IMR-90 (cell line): Measurements from ENCODE around the gene CLEC7A. TPM values are rescaled to one million over a fixed set of nuclear protein-coding genes. Genes with fewer than 3 reads are reported as not detected.

Experiments used
- ATAC-seq: fragments of 200-7000 bp; cut with Tn5 transposase; 2 replicates; pipeline ENCODE4 v1.9.1; 2020; ENCODE audit warnings: low read depth, mild to moderate bottlenecking, moderate library complexity
- BruUV-seq: library from RNA; stranded (reverse); fragments of 400-500 nt; replicated peaks from 2 replicates; lab custom pipeline; 2021; lab: Mats Ljungman, UMichigan
- CTCF ChIA-PET: fragments of 300-600 bp; formaldehyde crosslinking; extraction: SDS; loops from one replicate; lab custom pipeline; 2021; ENCODE audit warnings: antibody characterized with exemption; lab: Yijun Ruan, JAX
- POLR2A ChIA-PET: fragments of 300-600 bp; sonication (Branson Sonifier 250); formaldehyde crosslinking; loops from one replicate; lab custom pipeline; 2022; ENCODE audit warnings: antibody characterized with exemption; ENCODE audit not compliant: unreplicated experiment; lab: Charles Lee
- DNase-seq: peaks from one replicate; pipeline ENCODE4 v3.0.0; 2013
- H2AFZ ChIP-seq: replicated peaks from 2 replicates; pipeline ENCODE3; 2013; ENCODE audit warnings: low read length, mild to moderate bottlenecking; ENCODE audit not compliant: poor library complexity
- H2AK5ac ChIP-seq: 2 replicates; pipeline ENCODE4 v1.6.1; 2013; ENCODE audit warnings: low read depth, low read length, inconsistent platforms
- H2AK9ac ChIP-seq: replicated peaks from 2 replicates; pipeline ENCODE3; 2013; ENCODE audit warnings: mild to moderate bottlenecking, low read depth, low read length, moderate library complexity; ENCODE audit not compliant: poor library complexity
- H2BK120ac ChIP-seq: 2 replicates; pipeline ENCODE4 v1.6.1; 2013; ENCODE audit warnings: low read depth, low read length, inconsistent platforms
- H2BK15ac ChIP-seq: 3 replicates; pipeline ENCODE4 v1.6.1; 2013; ENCODE audit warnings: low read depth, low read length, inconsistent platforms
- H2BK20ac ChIP-seq: 2 replicates; pipeline ENCODE4 v1.6.1; 2013; ENCODE audit warnings: low read depth, mild to moderate bottlenecking, inconsistent platforms, low read length, moderate library complexity
- H2BK5ac ChIP-seq: 2 replicates; pipeline ENCODE4 v1.6.1; 2013; ENCODE audit warnings: mild to moderate bottlenecking, low read depth, low read length, inconsistent platforms; ENCODE audit not compliant: poor library complexity, severe bottlenecking
- H3K14ac ChIP-seq: replicated peaks from 2 replicates; pipeline ENCODE4 v1.6.1; 2013; ENCODE audit warnings: low read depth, low read length, inconsistent platforms
- H3K18ac ChIP-seq: 2 replicates; pipeline ENCODE4 v1.6.1; 2013; ENCODE audit warnings: low read depth, low read length, control low read depth
- H3K23ac ChIP-seq: 2 replicates; pipeline ENCODE4 v1.6.1; 2013; ENCODE audit warnings: low read depth, low read length, inconsistent platforms
- H3K27ac ChIP-seq: 2 replicates; pipeline ENCODE4 v1.5.1; 2013; ENCODE audit warnings: mild to moderate bottlenecking, control low read depth, low read length; ENCODE audit not compliant: insufficient read depth
- H3K27me3 ChIP-seq: 2 replicates; pipeline ENCODE4 v1.6.1; 2013; ENCODE audit warnings: low read length; ENCODE audit not compliant: control insufficient read depth, insufficient read depth
- H3K36me3 ChIP-seq: 2 replicates; pipeline ENCODE4 v1.6.1; 2013; ENCODE audit warnings: low read length, mixed read lengths; ENCODE audit not compliant: control insufficient read depth, insufficient read depth
- H3K4ac ChIP-seq: 2 replicates; pipeline ENCODE4 v1.6.1; 2013; ENCODE audit warnings: low read depth, low read length, inconsistent platforms
- H3K4me1 ChIP-seq: 2 replicates; pipeline ENCODE4 v1.6.1; 2013; ENCODE audit warnings: low read length, mixed read lengths; ENCODE audit not compliant: control insufficient read depth, insufficient read depth
- H3K4me2 ChIP-seq: 2 replicates; pipeline ENCODE4 v1.6.1; 2013; ENCODE audit warnings: low read depth, mild to moderate bottlenecking, control low read depth, low read length, moderate library complexity
- H3K4me3 ChIP-seq: 2 replicates; pipeline ENCODE4 v1.5.1; 2013; ENCODE audit warnings: low read depth, mild to moderate bottlenecking, control low read depth, low read length, moderate library complexity; ENCODE audit not compliant: insufficient read depth
- H3K56ac ChIP-seq: 2 replicates; pipeline ENCODE4 v1.6.1; 2013; ENCODE audit warnings: low read length, inconsistent platforms; ENCODE audit not compliant: insufficient read depth; ENCODE audit errors: extremely low read depth
- H3K79me1 ChIP-seq, 2 experiments: 2 replicates each; pipeline ENCODE4 v1.6.1; 2013; ENCODE audit warnings: low read length in 2 of 2, inconsistent platforms in 1 of 2, low read depth in 1 of 2
- H3K9ac ChIP-seq: 2 replicates; pipeline ENCODE4 v1.6.1; 2013; ENCODE audit warnings: low read depth, low read length, control low read depth
- H3K9me1 ChIP-seq: 2 replicates; pipeline ENCODE4 v1.6.1; 2013; ENCODE audit warnings: low read length, inconsistent platforms; ENCODE audit not compliant: insufficient read depth
- H3K9me3 ChIP-seq: 2 replicates; pipeline ENCODE4 v1.6.1; 2013; ENCODE audit warnings: low read length; ENCODE audit not compliant: control insufficient read depth, insufficient read depth
- H4K20me1 ChIP-seq: 2 replicates; pipeline ENCODE4 v1.6.1; 2013; ENCODE audit warnings: low read length, inconsistent platforms; ENCODE audit not compliant: insufficient read depth
- H4K5ac ChIP-seq: 2 replicates; pipeline ENCODE4 v1.6.1; 2013; ENCODE audit warnings: mild to moderate bottlenecking, low read depth, low read length, control low read depth
- H4K8ac ChIP-seq, 2 experiments: 2 replicates each; pipeline ENCODE4 v1.6.1; 2013; ENCODE audit warnings: low read depth in 2 of 2, low read length in 2 of 2, control low read depth in 1 of 2, inconsistent platforms in 1 of 2
- H4K91ac ChIP-seq: 2 replicates; pipeline ENCODE4 v1.6.1; 2013; ENCODE audit warnings: low read depth, low read length, inconsistent platforms; ENCODE audit not compliant: insufficient read depth
- CEBPB ChIP-seq: IDR thresholded peaks from 2 replicates; pipeline ENCODE4 v1.6.1; 2012; ENCODE audit warnings: low read depth, low read length, improper control_type of control experiment
- FOS ChIP-seq: fragments of 150-350 bp; IDR thresholded peaks from 2 replicates; pipeline ENCODE4 v1.6.1; 2016; ENCODE audit warnings: low read depth, low read length
- WGBS, 2 experiments: methylation state at CpG; one replicate each; pipeline versions ENCODE4 v1.1.5 to v1.1.7; 2013; ENCODE audit warnings: missing lambda C conversion rate in 2 of 2; ENCODE audit not compliant: insufficient read length in 1 of 2; ENCODE audit errors: extremely low coverage in 2 of 2; 5-methylcytosine and 5-hydroxymethylcytosine counted together
- dilution Hi-C: fragments of 300-500 bp; cut with HindIII; formaldehyde crosslinking; loops from one replicate; pipeline ENCODE4 v1.14.3; 2018; ENCODE audit warnings: low sequenced_read_pairs; ENCODE audit not compliant: unreplicated experiment
- in situ Hi-C: fragments of 300-500 bp; cut with MboI; formaldehyde crosslinking; loops from 3 replicates; pipeline ENCODE4 v1.14.3; 2019; ENCODE audit warnings: low sequenced_read_pairs, inconsistent platforms, mixed read lengths
- intact Hi-C: fragments of 100-400 bp; cut with micrococcal nuclease; formaldehyde crosslinking; loops from 2 replicates; pipeline ENCODE4 v1.10.0; 2022
- polyA plus RNA-seq, 3 experiments: library from polyadenylated mRNA; depleted of rRNA; stranded (reverse); fragments of >200 nt; gene quantifications; 2 replicates each; pipeline ENCODE4 v1.2.3, GENCODE V29; 2012; ENCODE audit warnings: low replicate concordance in 1 of 3
- total RNA-seq: library from RNA; depleted of rRNA; stranded (reverse); fragments of >200 nt; gene quantifications from 2 replicates; pipeline ENCODE4 v1.2.3, GENCODE V29; 2012

Gene CLEC7A
- total and polyA plus RNA-seq, 2 of the 4 experiments (the other 2 are of a cell fraction) = not detected

GRCh38 chr12:10179776-10180181 is 49.8 kb upstream of the CLEC7A start:
- POLR2A ChIA-PET = no interaction called here
- no peaks in the 10 kb centered on the region for H4K20me1 ChIP-seq
- DNase-seq (peak; percentile 55), ATAC-seq (peak; percentile 28)
- H2BK15ac ChIP-seq = peak overlapping the region; percentile 79; the same call in 1 of the 3 replicates
- peak overlapping the region; percentile 31; the same call in 1 of the 2 replicates for H2AK5ac ChIP-seq
- peak overlapping the region; percentile 74; the same call in 1 of the 2 replicates for H4K5ac ChIP-seq
- peaks cover 8% of the 10 kb centered on the region for H3K9me1 ChIP-seq
- H3K27ac ChIP-seq = peak overlapping the region; percentile 87; the same call in 1 of the 2 replicates
- peak overlapping the region; percentile 44 to 65; a peak in 3 of 4 replicates for H4K8ac ChIP-seq
- WGBS, 2 experiments = no CpG with 5 or more reads among the region's 5 CpGs
- peak overlapping the region; percentile 59 for H3K14ac ChIP-seq
- H3K23ac ChIP-seq = peak overlapping the region; percentile 57; the same call in 1 of the 2 replicates
- H3K4me1 ChIP-seq = peaks cover 29% of the 10 kb centered on the region
- in situ Hi-C loops = no loop called here
- peak; percentile 34 for TF ChIP-seq FOS
- no peak for TF ChIP-seq CEBPB
- H3K4me2 ChIP-seq = peak overlapping the region; percentile 54
- no peaks in the 10 kb centered on the region for H3K36me3 ChIP-seq
- H2AK9ac ChIP-seq = no peak overlapping the region
- no peak overlapping the region; the same call in 1 of the 2 replicates for H3K4me3 ChIP-seq
- CTCF ChIA-PET = no interaction called here
- no peak overlapping the region for H2AFZ ChIP-seq
- peak overlapping the region; percentile 49 for H3K56ac ChIP-seq
- H3K9me3 ChIP-seq = no peaks in the 10 kb centered on the region
- no peaks in the 10 kb centered on the region for H3K27me3 ChIP-seq
- peak overlapping the region; percentile 84 for H3K4ac ChIP-seq
- intact Hi-C loops = no loop called here
- peak overlapping the region; percentile 94 for H2BK120ac ChIP-seq
- H2BK20ac ChIP-seq = peak overlapping the region; percentile 70
- peak overlapping the region; percentile 81 for H3K18ac ChIP-seq
- dilution Hi-C loops = no loop called here
- H2BK5ac ChIP-seq = peak overlapping the region; percentile 72
- H3K79me1 ChIP-seq = 0 out of 4 replicates have a peak, but pooled peaks cover 0 to 4% of the 10 kb centered on the region in 2 experiments
- BruUV-seq = no TSS peak
- H4K91ac ChIP-seq = peak overlapping the region; percentile 81
- peak overlapping the region; percentile 77; the same call in 1 of the 2 replicates for H3K9ac ChIP-seq
